ACC112 (cell line): Measurements from ENCODE around the gene SS18L1.

Source experiments
- H2AFZ ChIP-seq: fragments of 200-600 bp; sonication (generic); one replicate; pipeline ENCODE4 v1.6.0; 2017; ENCODE audit warnings: antibody characterized with exemption, low read length; ENCODE audit not compliant: unreplicated experiment
- H3K27ac ChIP-seq: fragments of 200-600 bp; sonication (generic); 2 replicates; pipeline ENCODE4 v1.5.1; 2014; ENCODE audit warnings: low read depth, mild to moderate bottlenecking, antibody characterized with exemption, low read length, moderate library complexity
- H3K27me3 ChIP-seq: fragments of 200-600 bp; sonication (generic); 2 replicates; pipeline ENCODE4 v1.6.1; 2014; ENCODE audit warnings: mild to moderate bottlenecking, antibody characterized with exemption, low read length, moderate library complexity, mixed read lengths; ENCODE audit not compliant: insufficient read depth
- H3K36me3 ChIP-seq: fragments of 200-600 bp; sonication (generic); 2 replicates; pipeline ENCODE4 v1.6.1; 2016; ENCODE audit warnings: mild to moderate bottlenecking, antibody characterized with exemption, low read length, moderate library complexity, mixed read lengths; ENCODE audit not compliant: insufficient read depth
- H3K4me1 ChIP-seq: fragments of 200-600 bp; sonication (generic); one replicate; pipeline ENCODE4 v1.6.1; 2016; ENCODE audit warnings: low read length, mixed read lengths; ENCODE audit not compliant: insufficient read depth, unreplicated experiment, control insufficient read depth
- H3K4me3 ChIP-seq: fragments of 200-600 bp; sonication (generic); 2 replicates; pipeline ENCODE4 v1.5.1; 2014; ENCODE audit warnings: mild to moderate bottlenecking, low read depth, low read length
- H3K79me2 ChIP-seq: fragments of 200-600 bp; sonication (generic); one replicate; pipeline ENCODE4 v1.6.0; 2016; ENCODE audit warnings: low read length; ENCODE audit not compliant: control insufficient read depth, unreplicated experiment, insufficient read depth

The SS18L1 gene

GRCh38 chr20:62143081-62143956, at the start of gene SS18L1, which contains the start of gene PSMA7:
TSS of gene SS18L1 (plus strand) at chr20:62143769. CDS start at chr20:62143821, 52 bp downstream.
TSS of gene PSMA7 (minus strand) at chr20:62143394. CDS start at chr20:62143303, 91 bp downstream.
- H3K27me3 ChIP-seq, result no peaks in the 10 kb centered on the region
- peaks cover 18% of the 10 kb centered on the region for H3K4me1 ChIP-seq
- H3K79me2 ChIP-seq, result peaks cover 88% of the 10 kb centered on the region
- H3K36me3 ChIP-seq, result peaks cover 19% of the 10 kb centered on the region
- peak within 1 kb of the TSS; percentile 89 for H2AFZ ChIP-seq
- H3K27ac ChIP-seq, result peak within 1 kb of the TSS; percentile 80
- H3K4me3 ChIP-seq, result peak within 1 kb of the TSS; percentile 83

DNA sequence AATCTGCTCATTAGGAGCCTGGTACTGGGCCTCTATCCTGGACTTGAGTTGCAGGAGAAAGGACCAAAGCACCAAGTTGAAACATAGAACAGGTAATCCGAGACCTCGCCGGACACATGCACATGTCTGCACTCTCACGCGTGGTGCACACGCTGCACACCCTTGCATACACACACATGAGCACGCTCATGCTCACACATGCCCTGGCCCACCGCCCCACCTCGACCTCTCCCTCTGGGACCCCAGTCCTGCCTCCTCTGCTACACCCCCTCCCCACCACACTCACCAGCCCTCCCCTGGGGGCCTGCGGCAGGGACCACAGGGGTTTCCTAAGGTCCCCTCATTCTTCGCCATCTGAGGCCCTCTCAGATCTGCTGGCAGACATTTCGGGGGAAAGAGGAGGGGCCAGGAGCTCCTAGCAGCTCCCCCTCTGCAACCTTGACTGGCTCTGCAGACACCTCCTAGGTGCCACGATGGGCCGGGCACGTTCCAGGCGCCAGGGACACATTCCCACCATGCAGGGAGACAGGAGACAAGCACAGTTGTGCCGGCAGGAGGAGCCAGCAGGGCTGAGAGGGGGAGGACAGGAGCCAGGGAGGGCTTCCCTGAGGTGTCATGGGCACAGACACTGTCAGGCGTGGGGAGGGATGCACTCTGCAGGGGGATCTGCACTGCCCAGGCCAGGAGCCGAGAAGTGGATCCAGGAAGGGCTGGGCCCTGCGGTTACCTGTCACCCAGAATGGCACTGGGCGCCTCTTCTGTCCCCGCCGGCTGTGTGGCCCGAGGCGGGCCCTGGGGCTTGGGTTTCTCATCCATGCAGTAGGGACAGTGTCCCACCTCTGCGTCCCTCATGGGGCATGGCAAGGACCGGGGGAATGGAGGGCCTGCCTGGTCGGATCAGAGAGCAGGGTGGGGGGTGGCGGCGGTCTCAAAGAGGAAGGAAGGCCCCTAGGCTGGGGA, 46.9 kb upstream of the SS18L1 start:
- peaks cover 10% of the 10 kb centered on the region; the same call in 1 of the 2 replicates for H3K27me3 ChIP-seq
- no peak overlapping the region for H2AFZ ChIP-seq

DNA sequence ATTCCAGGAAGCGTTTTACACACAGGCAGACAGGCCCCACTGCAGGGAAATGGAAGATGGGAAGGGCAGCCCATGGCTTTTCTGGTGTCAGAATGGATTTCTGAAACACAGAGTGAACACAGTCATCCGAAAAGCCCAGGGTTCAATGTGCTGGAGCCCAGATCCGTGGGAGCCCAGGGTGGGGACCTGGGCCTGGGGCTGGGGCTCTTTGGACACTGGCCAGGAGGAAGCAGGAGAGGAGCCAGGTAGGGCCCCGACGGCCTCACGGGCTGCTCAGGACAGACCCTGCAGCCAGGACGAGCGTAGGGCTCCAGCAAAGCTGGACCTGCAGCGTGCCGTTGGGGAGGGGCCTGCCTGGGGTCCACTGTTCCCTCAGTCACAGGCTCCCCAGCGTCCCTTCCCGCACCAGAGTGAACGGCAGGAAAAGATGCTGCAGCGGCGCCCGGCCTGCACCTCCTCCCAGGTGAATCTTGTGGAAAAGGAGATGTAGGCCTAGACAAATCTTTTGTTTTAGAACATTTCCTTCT, 45.6 kb upstream of the SS18L1 start:
- Histone ChIP-seq H3K27ac (no peak overlapping the region), H3K27me3 (peaks cover 12% of the 10 kb centered on the region; the same call in 1 of the 2 replicates), H2AFZ (no peak overlapping the region), H3K4me3 (no peak overlapping the region), H3K4me1 (no peaks in the 10 kb centered on the region), H3K36me3 (no peaks in the 10 kb centered on the region), H3K79me2 (no peaks in the 10 kb centered on the region)

More for the DNA sequence above, 46.9 kb upstream of the SS18L1 start:
- no peak overlapping the region for H3K27ac ChIP-seq
- H3K4me1 ChIP-seq, result no peaks in the 10 kb centered on the region
- no peaks in the 10 kb centered on the region for H3K79me2 ChIP-seq
- H3K4me3 ChIP-seq, result no peak overlapping the region
- no peaks in the 10 kb centered on the region for H3K36me3 ChIP-seq

DNA sequence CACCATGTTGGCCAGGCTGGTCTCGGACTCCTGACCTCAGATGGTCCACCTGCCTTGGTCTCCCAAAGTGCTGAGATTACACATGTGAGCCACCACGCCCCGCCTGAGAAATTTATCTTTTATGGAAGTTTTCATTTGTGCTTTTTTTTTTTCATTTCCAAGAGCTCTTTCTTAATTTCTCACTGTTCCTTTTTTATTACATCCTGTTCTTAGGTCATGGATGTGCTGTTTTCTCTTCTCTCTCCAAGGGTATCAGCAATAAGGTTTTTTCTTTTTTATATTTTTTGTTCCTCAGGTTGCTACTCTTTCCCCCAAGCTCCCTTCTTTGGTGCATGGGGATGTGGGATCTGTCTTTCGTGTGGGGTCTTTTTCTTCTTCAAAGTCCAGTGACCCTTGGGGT, 42.5 kb upstream of the SS18L1 start:
- H3K36me3 ChIP-seq, result no peaks in the 10 kb centered on the region
- peaks cover 5% of the 10 kb centered on the region; the same call in 1 of the 2 replicates for H3K27me3 ChIP-seq
- H3K4me1 ChIP-seq, result no peaks in the 10 kb centered on the region
- no peak overlapping the region for H2AFZ ChIP-seq
- H3K79me2 ChIP-seq, result no peaks in the 10 kb centered on the region
- no peak overlapping the region for H3K4me3 ChIP-seq
- H3K27ac ChIP-seq, result no peak overlapping the region

DNA sequence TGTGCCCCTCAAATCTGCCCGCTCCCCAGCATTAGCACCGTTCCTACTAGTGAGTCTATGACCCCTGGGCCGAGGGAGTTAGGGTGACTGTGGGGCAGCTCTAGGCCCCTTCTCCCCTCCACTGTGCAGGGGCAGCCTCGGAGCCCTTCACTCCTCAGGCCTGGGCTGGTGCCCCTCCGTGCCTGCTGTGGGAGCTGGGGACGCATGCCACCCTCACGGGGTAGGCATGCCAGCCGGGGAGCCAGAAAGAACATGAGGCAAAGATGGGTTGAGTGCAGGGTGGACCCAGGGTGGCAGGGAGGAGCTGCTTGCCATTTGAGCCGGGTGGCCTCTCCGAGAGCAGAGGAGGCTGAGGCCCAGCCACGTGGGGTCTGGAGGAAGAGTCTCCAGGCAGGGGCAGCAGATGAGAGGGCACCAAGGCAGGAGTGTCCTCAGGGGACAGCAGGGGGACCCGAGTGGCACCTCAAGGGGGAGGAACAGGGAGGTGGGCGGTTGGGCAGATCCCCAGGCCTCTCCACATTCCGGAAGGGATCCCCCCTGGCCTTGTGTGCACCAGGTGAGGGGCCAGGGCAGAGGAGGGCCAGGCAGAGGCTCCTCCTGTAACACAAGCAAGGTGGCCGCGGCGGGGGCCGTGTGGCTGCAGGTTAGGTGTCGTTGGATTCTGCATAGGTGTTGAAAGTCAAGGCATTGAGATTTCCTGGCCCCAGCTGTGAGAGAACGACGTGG, 39.9 kb upstream of the SS18L1 start:
- Histone ChIP-seq H3K36me3 (no peaks in the 10 kb centered on the region), H3K79me2 (no peaks in the 10 kb centered on the region), H2AFZ (no peak overlapping the region), H3K4me3 (no peak overlapping the region), H3K4me1 (no peaks in the 10 kb centered on the region), H3K27ac (no peak overlapping the region), H3K27me3 (peaks cover 5% of the 10 kb centered on the region; the same call in 1 of the 2 replicates)

- H2AFZ ChIP-seq, result no peak overlapping the region
- H3K27me3 ChIP-seq, result peaks cover 5% of the 10 kb centered on the region; the same call in 1 of the 2 replicates
- no peak overlapping the region for H3K27ac ChIP-seq
- no peaks in the 10 kb centered on the region for H3K4me1 ChIP-seq
- no peaks in the 10 kb centered on the region for H3K36me3 ChIP-seq
- H3K4me3 ChIP-seq, result no peak overlapping the region
- H3K79me2 ChIP-seq, result no peaks in the 10 kb centered on the region
Observed at GRCh38 chr20:62104234-62104789, 39.3 kb upstream of the SS18L1 start.

DNA sequence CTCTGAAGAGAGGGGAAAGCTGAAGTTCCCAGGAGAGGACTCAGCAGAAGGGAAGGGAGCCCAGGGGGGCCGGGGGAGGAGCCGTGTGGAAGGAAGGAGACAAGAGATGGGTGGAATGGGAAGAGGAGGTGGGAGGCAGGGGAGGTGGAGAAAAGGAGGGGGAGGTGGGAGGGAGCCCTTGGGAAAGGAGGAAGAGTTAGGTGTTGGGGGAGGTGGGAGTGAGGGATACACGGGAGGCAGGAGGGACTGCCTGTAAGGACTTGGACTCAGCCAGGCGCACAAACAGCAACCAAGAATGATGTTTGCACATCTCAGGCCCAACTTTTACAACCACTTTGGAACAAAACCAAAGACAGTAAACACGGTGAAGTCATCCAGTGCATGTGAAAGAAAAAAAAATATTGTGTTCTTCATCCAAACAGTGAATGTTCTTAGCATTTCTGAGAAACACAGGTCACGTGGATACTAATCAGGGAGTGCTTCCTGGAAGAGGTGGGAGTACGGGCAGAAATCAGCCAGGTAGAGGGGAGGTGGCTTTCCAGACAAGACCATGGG, 38.7 kb upstream of the SS18L1 start:
- Histone ChIP-seq H3K4me3 (no peak overlapping the region), H3K4me1 (no peaks in the 10 kb centered on the region), H2AFZ (no peak overlapping the region), H3K27ac (no peak overlapping the region), H3K36me3 (no peaks in the 10 kb centered on the region), H3K27me3 (peaks cover 5% of the 10 kb centered on the region; the same call in 1 of the 2 replicates), H3K79me2 (no peaks in the 10 kb centered on the region)

- Histone ChIP-seq H3K36me3 (no peaks in the 10 kb centered on the region), H3K79me2 (no peaks in the 10 kb centered on the region), H3K4me1 (no peaks in the 10 kb centered on the region), H2AFZ (no peak overlapping the region), H3K4me3 (no peak overlapping the region), H3K27ac (no peak overlapping the region), H3K27me3 (peaks cover 5% of the 10 kb centered on the region; the same call in 1 of the 2 replicates)
Observed at GRCh38 chr20:62105592-62105991, 38.0 kb upstream of the SS18L1 start.

DNA sequence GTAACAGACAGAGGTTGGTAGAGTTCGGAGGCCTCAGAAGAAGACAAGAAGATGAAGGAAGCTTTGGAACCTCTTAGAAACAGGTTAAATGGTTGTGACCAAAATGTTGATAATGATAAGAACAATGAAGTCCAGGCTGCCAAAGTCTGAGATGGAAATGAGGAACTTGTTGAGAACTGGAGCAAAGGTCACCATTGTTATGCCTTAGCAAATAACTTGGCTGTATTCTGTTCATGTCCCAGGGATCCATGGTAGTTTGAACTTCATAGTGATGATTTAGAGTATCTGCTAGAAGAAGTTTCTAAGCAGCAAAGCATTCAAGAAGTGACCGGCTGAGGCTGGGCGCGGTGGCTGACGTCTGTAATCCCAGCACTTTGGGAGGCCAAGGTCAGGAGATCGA, 32.4 kb upstream of the SS18L1 start:
- Histone ChIP-seq H3K79me2 (no peaks in the 10 kb centered on the region), H3K4me1 (no peaks in the 10 kb centered on the region), H3K4me3 (no peak overlapping the region), H2AFZ (no peak overlapping the region), H3K27me3 (peaks cover 14% of the 10 kb centered on the region), H3K36me3 (no peaks in the 10 kb centered on the region), H3K27ac (no peak overlapping the region)
